Ovary (tissue), 10 donors: ENCODE results near the gene PRR29. TPM values are rescaled to one million over a fixed set of nuclear protein-coding genes. Genes with fewer than 3 reads are reported as not detected.

Experiments
- DNase-seq, 5 donors: peaks; one replicate each; pipeline ENCODE4 v3.0.0-alpha.2; 2019 to 2020
- H3K27ac ChIP-seq, 2 donors: fragments of 200-600 bp; one replicate each; pipeline versions ENCODE4 v1.5.1 to v1.8.0; 2019 to 2022
- H3K27me3 ChIP-seq: fragments of 200-600 bp; one replicate; pipeline ENCODE4 v1.8.0; 2022
- H3K36me3 ChIP-seq: fragments of 200-600 bp; sonication (generic); one replicate; pipeline ENCODE4 v1.5.1; 2019
- H3K4me1 ChIP-seq: one replicate; pipeline ENCODE4 v1.8.1; 2013; ENCODE audit warnings: mild to moderate bottlenecking, moderate library complexity; ENCODE audit not compliant: insufficient read depth
- H3K4me3 ChIP-seq: fragments of 200-600 bp; sonication (generic); one replicate; pipeline ENCODE4 v1.5.1; 2017
- H3K9me3 ChIP-seq, 2 donors: fragments of 200-600 bp in 1 of 2; sonication (generic) in 1 of 2; one replicate each; pipeline versions ENCODE4 v1.5.1 to v1.8.1; 2013 to 2019; ENCODE audit warnings: mild to moderate bottlenecking in 1 of 2, moderate library complexity in 1 of 2
- EP300 ChIP-seq: sonication (generic); formaldehyde crosslinking; IDR thresholded peaks from one replicate; pipeline ENCODE4 v1.6.1; 2017; ENCODE audit warnings: antibody characterized with exemption
- POLR2A ChIP-seq: fragments of 450-650 bp; IDR thresholded peaks from one replicate; pipeline ENCODE4 v1.6.1; 2017; ENCODE audit warnings: antibody characterized with exemption, mild to moderate bottlenecking, moderate library complexity
- WGBS, 3 donors: extraction: QIAGEN DNeasy Blood & Tissue Kit in 1 of 3; methylation state at CpG; one replicate each; pipeline versions ENCODE4 v1.1.5 to v1.1.7; 2013 to 2017; 5-methylcytosine and 5-hydroxymethylcytosine counted together
- intact Hi-C, 4 donors: fragments of 100-400 bp; cut with DNase I; formaldehyde crosslinking; loops; one replicate each; pipeline versions ENCODE4 v1.11.0 to v1.15.1; 2022 to 2023
- long read RNA-seq, 3 donors: library from polyadenylated mRNA in 2 of 3; unstranded in 2 of 3; transcript quantifications; one replicate each; pipeline ENCODE4 v2.0.0 and lab custom pipeline, GENCODE V29; 2021 to 2026
- polyA plus RNA-seq, 2 donors: library from polyadenylated mRNA; stranded (reverse); fragments of 200-250 nt in 1 of 2; fragments of 350-450 nt in 1 of 2; fragmentation: Illumina TruSeq in 1 of 2; extraction: RNeasy Lipid Tissue Mini Kit (QIAGEN cat#74804) in 1 of 2; gene quantifications; one replicate each; pipeline ENCODE4 v1.2.3, GENCODE V29; 2013 to 2014
- total RNA-seq, 7 donors: library from RNA; depleted of rRNA in 2 of 7; stranded (reverse); fragments of >200 nt in 2 of 7; fragmentation: NEBNext Ultra II Directional in 3 of 7; extraction: Animal tissue kit (Norgen Biotek cat#: 25700) in 3 of 7; gene quantifications; one replicate each; pipeline versions ENCODE4 v1.1.0 to v1.2.4, GENCODE V29; 2016 to 2023
- TF ChIP-seq, protein P1 (sequence below), 3 donors: fragments of 450-650 bp in 2 of 3; fragments of 200-600 bp in 1 of 3; IDR thresholded peaks; one replicate each; pipeline versions ENCODE4 v1.5.1 to v1.8.0; 2016 to 2022; ENCODE audit warnings: antibody characterized with exemption in 3 of 3, mild to moderate bottlenecking in 1 of 3
- donor health status: DM: no; HTN: no; CAD: no; lungs with moderate emphysema.
- donor health status: DM: no; HTN: no; CAD: no.
- donor health status: Bipolar disorder and iron deficiency.
- donor health status: DM: yes; HTN: yes; CAD: no.
- donor health status: DM: no; HTN: no; CAD: no.
- donor health status: DM: yes; HTN: yes; CAD: no.

The PRR29 gene
- total RNA-seq (10 to 100 TPM in 1 of 7 donors, 1 to 10 TPM in 4, under 1 TPM in 1, not detected in 1; 0.20 to 58.5 (median 2.1) TPM), polyA plus RNA-seq (under 1 TPM; 0.05 to 0.45 TPM)
- long read RNA-seq, donor 1 = 0 reads
- long read RNA-seq, donor 2 = 0 reads
- long read RNA-seq, donor 3, partial matches to known transcripts = 0 of 2 reads
- long read RNA-seq, donor 3, other reads (novel, unspliced or antisense) = 1 of 2 reads

DNA sequence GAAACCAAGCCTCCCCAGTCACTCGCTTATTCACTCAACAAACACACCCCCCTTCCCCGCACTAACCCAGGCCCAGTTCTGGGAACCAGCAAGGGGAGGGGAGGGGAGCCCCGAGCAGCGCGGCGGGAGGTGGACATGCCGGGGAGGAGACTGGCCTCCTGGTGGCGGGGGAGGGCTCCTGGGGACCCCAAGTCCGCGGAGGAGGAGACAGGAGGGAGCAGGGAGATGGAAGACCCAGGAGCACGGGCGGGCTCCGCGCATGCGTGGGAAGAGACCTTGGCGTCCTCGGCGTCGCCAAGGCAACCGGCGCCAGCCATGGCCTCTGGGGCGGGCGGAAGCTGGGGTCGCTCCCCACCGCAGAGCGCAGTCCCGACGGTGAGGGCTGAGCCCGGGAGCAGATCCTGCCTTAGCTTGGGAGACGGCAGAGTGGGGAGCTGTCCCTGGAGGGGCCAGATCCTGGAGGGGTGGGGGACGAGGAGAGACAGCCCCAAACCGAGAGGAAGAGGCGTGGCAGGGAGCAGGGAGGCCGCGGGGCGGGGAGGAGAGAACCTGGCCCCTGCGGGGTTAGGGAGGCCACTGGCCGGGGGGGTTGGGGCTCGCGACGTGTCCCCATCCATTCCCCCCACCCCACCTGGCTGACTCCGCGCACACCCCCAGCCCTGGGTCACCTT is at the start of gene PRR29:
PRR29 (plus strand) TSS at position 302 of the 671 bp plus-strand sequence; CDS start at position 316, 14 bp downstream.
- Histone ChIP-seq H3K27me3 (no peaks in the 10 kb centered on the region), H3K27ac (no peak within 1 kb of the TSS), H3K4me1 (peaks cover 7% of the 10 kb centered on the region), H3K36me3 (no peaks in the 10 kb centered on the region), H3K9me3 (no peaks in the 10 kb centered on the region), H3K4me3 (peak within 1 kb of the TSS; percentile 38)
- intact Hi-C loops = no loop called here
- peak; percentile 66 to 88 (median 81) for DNase-seq
- TF ChIP-seq EP300 (no peak), POLR2A (no peak)
- TF ChIP-seq, protein P1, sequence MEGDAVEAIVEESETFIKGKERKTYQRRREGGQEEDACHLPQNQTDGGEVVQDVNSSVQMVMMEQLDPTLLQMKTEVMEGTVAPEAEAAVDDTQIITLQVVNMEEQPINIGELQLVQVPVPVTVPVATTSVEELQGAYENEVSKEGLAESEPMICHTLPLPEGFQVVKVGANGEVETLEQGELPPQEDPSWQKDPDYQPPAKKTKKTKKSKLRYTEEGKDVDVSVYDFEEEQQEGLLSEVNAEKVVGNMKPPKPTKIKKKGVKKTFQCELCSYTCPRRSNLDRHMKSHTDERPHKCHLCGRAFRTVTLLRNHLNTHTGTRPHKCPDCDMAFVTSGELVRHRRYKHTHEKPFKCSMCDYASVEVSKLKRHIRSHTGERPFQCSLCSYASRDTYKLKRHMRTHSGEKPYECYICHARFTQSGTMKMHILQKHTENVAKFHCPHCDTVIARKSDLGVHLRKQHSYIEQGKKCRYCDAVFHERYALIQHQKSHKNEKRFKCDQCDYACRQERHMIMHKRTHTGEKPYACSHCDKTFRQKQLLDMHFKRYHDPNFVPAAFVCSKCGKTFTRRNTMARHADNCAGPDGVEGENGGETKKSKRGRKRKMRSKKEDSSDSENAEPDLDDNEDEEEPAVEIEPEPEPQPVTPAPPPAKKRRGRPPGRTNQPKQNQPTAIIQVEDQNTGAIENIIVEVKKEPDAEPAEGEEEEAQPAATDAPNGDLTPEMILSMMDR (IDR thresholded peaks at IDR 0.05) = no peak
- 0 to 1% (median 1%) methylated on average over 32 to 43 of the region's 43 CpGs for WGBS, 3 donors

DNA sequence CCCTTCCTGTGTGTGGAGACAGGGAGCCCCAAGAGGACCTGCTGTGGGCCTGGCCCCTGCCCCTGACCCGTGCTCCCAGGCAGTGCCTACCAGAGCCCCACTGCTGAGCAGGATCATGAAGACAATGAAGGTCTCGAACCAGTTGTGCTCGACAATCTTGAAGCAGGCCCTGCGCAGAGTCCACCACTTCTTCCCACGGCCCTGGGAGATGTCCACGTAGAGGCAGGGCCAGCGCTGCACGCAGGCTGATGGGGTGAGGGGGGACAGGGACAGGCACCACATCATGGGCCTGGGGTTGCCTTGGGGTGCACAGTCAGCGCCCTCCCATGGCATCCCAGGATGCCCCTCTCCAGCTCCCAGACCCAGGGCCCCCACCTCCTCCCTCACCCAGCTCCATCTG is 49.6 kb upstream of the PRR29 start:
- Histone ChIP-seq H3K27ac (no peak overlapping the region), H3K4me3 (no peak overlapping the region), H3K9me3 (no peaks in the 10 kb centered on the region), H3K36me3 (no peaks in the 10 kb centered on the region), H3K27me3 (no peaks in the 10 kb centered on the region), H3K4me1 (peaks cover 7% of the 10 kb centered on the region)
- intact Hi-C loops = no loop called here
- 95 to 96% (median 95%) methylated on average over 9 of the region's 9 CpGs for WGBS, 3 donors
- no peak for DNase-seq
- TF ChIP-seq, protein P1 (IDR thresholded peaks at IDR 0.05) = no peak
- TF ChIP-seq EP300 (no peak), POLR2A (no peak)

DNA sequence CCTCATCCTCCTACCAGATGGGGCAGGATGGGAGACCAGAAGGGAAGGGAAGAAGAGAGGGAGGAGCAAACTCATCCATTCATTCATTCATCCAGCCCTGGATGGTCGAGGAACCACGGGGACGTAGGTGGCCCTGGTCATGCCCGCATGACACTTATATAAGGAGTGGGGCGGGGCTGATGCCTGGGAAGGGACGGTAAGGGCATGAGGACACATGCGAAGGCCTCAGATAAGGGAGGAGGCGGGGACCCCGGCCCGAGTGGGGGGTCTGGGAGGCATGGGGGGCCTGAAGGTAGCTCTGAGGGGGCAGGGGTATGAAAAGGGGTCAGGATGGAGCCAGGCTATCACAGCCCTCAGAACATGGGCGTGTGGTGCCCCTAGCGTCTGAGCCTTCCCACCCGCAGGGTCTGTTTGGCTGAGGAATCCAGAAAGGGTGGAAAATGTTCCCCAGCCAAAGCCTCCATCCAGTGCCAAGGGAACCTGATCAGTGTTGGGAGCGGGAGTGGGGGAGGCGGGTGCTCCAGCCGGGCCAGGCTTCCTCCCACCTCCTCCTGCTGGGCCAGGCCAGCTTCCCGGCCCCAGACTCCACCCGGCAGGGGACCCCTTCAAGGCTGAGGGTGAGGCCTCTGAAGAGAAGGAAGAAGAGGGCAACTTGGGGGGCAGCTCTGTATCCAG is 48.4 kb upstream of the PRR29 start:
- Histone ChIP-seq H3K4me1 (peaks cover 7% of the 10 kb centered on the region), H3K36me3 (no peaks in the 10 kb centered on the region), H3K4me3 (no peak overlapping the region), H3K27me3 (no peaks in the 10 kb centered on the region), H3K27ac (no peak overlapping the region), H3K9me3 (no peaks in the 10 kb centered on the region)
- intact Hi-C loops = no loop called here
- TF ChIP-seq POLR2A (no peak), EP300 (no peak)
- TF ChIP-seq, protein P1 (IDR thresholded peaks at IDR 0.05) = no peak
- 48 to 52% (median 48%) methylated on average over 18 of the region's 18 CpGs for WGBS, 3 donors
- DNase-seq = peak in 1 of 5 donors; percentile 46

DNA sequence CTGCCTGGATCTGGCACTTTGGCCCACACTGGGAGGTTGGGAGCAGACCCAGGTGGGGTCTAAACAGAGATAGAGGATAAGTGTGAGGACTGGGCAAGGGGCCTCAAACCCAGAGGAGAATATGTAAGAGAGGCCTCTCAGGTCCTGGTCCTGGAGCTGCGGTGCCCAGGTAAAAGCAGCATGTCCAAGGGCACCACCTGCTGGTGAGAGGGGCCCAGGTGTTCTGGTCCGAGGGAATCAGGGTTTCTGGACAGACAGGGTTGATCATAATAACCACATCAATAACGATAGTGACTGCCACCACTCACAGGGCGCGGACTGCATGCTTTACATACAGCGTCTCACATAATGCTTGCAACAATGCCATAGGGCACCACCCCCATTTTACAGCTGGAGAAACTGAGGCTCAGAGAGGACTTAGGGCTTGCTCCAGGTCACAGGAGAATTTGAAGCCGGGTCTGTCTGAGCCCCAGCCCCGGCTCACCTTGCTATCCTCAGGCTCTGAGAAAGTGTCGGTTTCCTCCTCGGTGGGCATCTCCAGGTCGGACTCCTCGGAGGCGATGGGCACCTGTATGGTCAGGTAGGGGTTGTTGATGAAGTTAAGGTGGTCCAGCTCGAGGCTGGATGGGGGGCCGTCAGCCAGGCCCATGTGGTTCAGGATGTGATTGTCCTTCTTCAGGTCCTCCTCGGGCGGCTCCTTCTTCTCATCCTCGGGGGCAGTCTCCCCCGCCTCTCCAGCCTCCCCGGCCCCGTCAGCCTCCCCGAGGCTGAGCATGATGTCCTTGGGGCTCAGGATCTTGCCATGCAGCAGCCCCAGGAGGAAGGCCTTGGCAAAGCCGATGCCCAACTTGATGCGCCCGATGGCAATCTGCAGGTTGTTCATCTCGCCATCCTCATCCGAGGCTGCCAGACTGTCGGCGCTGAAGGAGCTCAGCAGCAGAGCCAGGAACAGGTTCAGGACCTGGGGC is 46.9 kb upstream of the PRR29 start:
- no peaks in the 10 kb centered on the region for H3K27me3 ChIP-seq
- DNase-seq = no peak
- 89 to 92% (median 89%) methylated on average over 29 of the region's 29 CpGs for WGBS, 3 donors
- no peak overlapping the region for H3K4me3 ChIP-seq
- H3K9me3 ChIP-seq = no peaks in the 10 kb centered on the region
- H3K36me3 ChIP-seq = no peaks in the 10 kb centered on the region
- no peak for TF ChIP-seq EP300
- TF ChIP-seq, protein P1 (IDR thresholded peaks at IDR 0.05) = no peak
- TF ChIP-seq POLR2A = no peak
- intact Hi-C loops = no loop called here
- no peak overlapping the region for H3K27ac ChIP-seq
- peaks cover 11% of the 10 kb centered on the region for H3K4me1 ChIP-seq
